Liver (tissue), 9 donors: ENCODE results near the gene TBC1D1. TPM values are rescaled to one million over a fixed set of nuclear protein-coding genes. Genes with fewer than 3 reads are reported as not detected.

Source experiments
- DNase-seq: peaks from one replicate; pipeline ENCODE4 v3.0.0-alpha.2; 2017; ENCODE audit warnings: low spot score
- H3K27ac ChIP-seq, 2 donors: one replicate each; pipeline ENCODE4 v1.7.0; 2013; ENCODE audit warnings: inconsistent platforms in 2 of 2, low read length in 2 of 2, control low read depth in 1 of 2, low read depth in 1 of 2, mild to moderate bottlenecking in 1 of 2
- H3K27me3 ChIP-seq, 4 donors: one replicate each; pipeline versions ENCODE4 v1.6.1 to v1.7.0; 2013; ENCODE audit warnings: low read length in 3 of 4, inconsistent platforms in 1 of 4, mild to moderate bottlenecking in 1 of 4, moderate library complexity in 1 of 4; ENCODE audit not compliant: control insufficient read depth in 4 of 4, insufficient read depth in 4 of 4
- H3K36me3 ChIP-seq, 4 donors: one replicate each; pipeline versions ENCODE4 v1.6.1 to v1.7.0; 2013; ENCODE audit warnings: low read length in 3 of 4, mild to moderate bottlenecking in 3 of 4, low read depth in 1 of 4, moderate library complexity in 1 of 4; ENCODE audit not compliant: control insufficient read depth in 4 of 4, insufficient read depth in 3 of 4
- H3K4me1 ChIP-seq, 4 donors: one replicate each; pipeline versions ENCODE4 v1.6.1 to v1.7.0; 2013; ENCODE audit warnings: low read length in 3 of 4, mild to moderate bottlenecking in 3 of 4, moderate library complexity in 1 of 4; ENCODE audit not compliant: control insufficient read depth in 4 of 4, insufficient read depth in 4 of 4
- H3K4me3 ChIP-seq, 3 donors: one replicate each; pipeline versions ENCODE4 v1.6.1 to v1.7.0; 2013; ENCODE audit warnings: low read length in 3 of 3, control low read depth in 1 of 3, low read depth in 1 of 3, mild to moderate bottlenecking in 1 of 3
- H3K9ac ChIP-seq, 2 donors: one replicate each; pipeline ENCODE4 v1.7.0; 2013; ENCODE audit warnings: low read length in 2 of 2, mild to moderate bottlenecking in 2 of 2, moderate library complexity in 2 of 2, control low read depth in 1 of 2, low read depth in 1 of 2
- H3K9me3 ChIP-seq, 4 donors: one replicate each; pipeline versions ENCODE4 v1.6.1 to v1.7.0; 2013; ENCODE audit warnings: low read length in 3 of 4; ENCODE audit not compliant: control insufficient read depth in 4 of 4
- ATF3 ChIP-seq: IDR thresholded peaks from 2 replicates; pipeline ENCODE4 v1.6.1; 2016; ENCODE audit warnings: antibody characterized with exemption
- CTCF ChIP-seq: fragments of 150-350 bp; IDR thresholded peaks from 2 replicates; pipeline ENCODE4 v1.5.1; 2017; ENCODE audit warnings: improper control_type of control experiment, low read depth, low read length; ENCODE audit not compliant: missing input control
- EGR1 ChIP-seq, 2 donors: IDR thresholded peaks; 2 replicates each; pipeline ENCODE4 v1.6.1; 2016 to 2018; ENCODE audit warnings: antibody characterized with exemption in 2 of 2, low read depth in 2 of 2
- FOXA1 ChIP-seq: IDR thresholded peaks from 2 replicates; pipeline ENCODE4 v1.6.1; 2016; ENCODE audit warnings: antibody characterized with exemption
- FOXA2 ChIP-seq: IDR thresholded peaks from 2 replicates; pipeline ENCODE4 v1.6.1; 2016; ENCODE audit warnings: antibody characterized with exemption
- GABPA ChIP-seq, 2 donors: IDR thresholded peaks in 1 of 2; conservative IDR thresholded peaks in 1 of 2; 2 replicates each; pipeline ENCODE4 v1.6.1; 2016; ENCODE audit warnings: antibody characterized with exemption in 2 of 2, mild to moderate bottlenecking in 1 of 2, moderate library complexity in 1 of 2
- HNF4A ChIP-seq, 2 donors: conservative IDR thresholded peaks; 2 replicates each; pipeline ENCODE4 v1.6.1; 2016; ENCODE audit warnings: antibody characterized with exemption in 2 of 2, mild to moderate bottlenecking in 2 of 2
- HNF4G ChIP-seq: IDR thresholded peaks from 2 replicates; pipeline ENCODE4 v1.6.1; 2016; ENCODE audit warnings: antibody characterized with exemption
- JUND ChIP-seq, 2 donors: IDR thresholded peaks; 2 replicates each; pipeline ENCODE4 v1.6.1; 2016; ENCODE audit warnings: antibody characterized with exemption in 2 of 2
- MAX ChIP-seq: IDR thresholded peaks from 2 replicates; pipeline ENCODE4 v1.6.1; 2016; ENCODE audit warnings: antibody characterized with exemption
- NR2F2 ChIP-seq: IDR thresholded peaks from 2 replicates; pipeline ENCODE4 v1.6.1; 2016; ENCODE audit warnings: antibody characterized with exemption
- RAD21 ChIP-seq, 2 donors: IDR thresholded peaks; 2 replicates each; pipeline ENCODE4 v1.6.1; 2016; ENCODE audit warnings: antibody characterized with exemption in 2 of 2, mild to moderate bottlenecking in 2 of 2
- REST ChIP-seq: IDR thresholded peaks from 2 replicates; pipeline ENCODE4 v1.6.1; 2016; ENCODE audit warnings: antibody characterized with exemption, mild to moderate bottlenecking
- RXRA ChIP-seq, 2 donors: IDR thresholded peaks; 2 replicates each; pipeline ENCODE4 v1.6.1; 2017 to 2018; ENCODE audit warnings: antibody characterized with exemption in 2 of 2, mild to moderate bottlenecking in 1 of 2
- SP1 ChIP-seq: IDR thresholded peaks from 2 replicates; pipeline ENCODE4 v1.6.1; 2018; ENCODE audit warnings: antibody characterized with exemption, mild to moderate bottlenecking
- TAF1 ChIP-seq: conservative IDR thresholded peaks from 2 replicates; pipeline ENCODE4 v1.6.1; 2016; ENCODE audit warnings: antibody characterized with exemption, mild to moderate bottlenecking
- YY1 ChIP-seq: IDR thresholded peaks from 2 replicates; pipeline ENCODE4 v1.6.1; 2016; ENCODE audit warnings: antibody characterized with exemption, mild to moderate bottlenecking
- ZBTB33 ChIP-seq: IDR thresholded peaks from 2 replicates; pipeline ENCODE4 v1.6.1; 2016; ENCODE audit warnings: antibody characterized with exemption
- WGBS: extraction: QIAGEN DNeasy Blood & Tissue Kit; methylation state at CpG from one replicate; pipeline ENCODE4 v1.1.7; 2013; 5-methylcytosine and 5-hydroxymethylcytosine counted together
- polyA plus RNA-seq, 2 donors: library from polyadenylated mRNA; stranded (reverse) in 1 of 2; unstranded in 1 of 2; fragments of 200-250 nt in 1 of 2; fragments of >200 nt in 1 of 2; fragmentation: Nextera tagmentation in 1 of 2; extraction: Ambion mirVana in 1 of 2; gene quantifications; one replicate each; pipeline versions ENCODE4 v1.2.1 to v1.2.3, GENCODE V29; 2013 to 2015
- total RNA-seq, 2 donors: library from RNA; depleted of rRNA; stranded (reverse); fragments of >200 nt; gene quantifications; one replicate each; pipeline ENCODE4 v1.2.3, GENCODE V29; 2014
- donor health status: healthy.
- donor health status: healthy.
- donor health status: healthy.
- donor health status: healthy.
- donor health status: healthy.

TBC1D1 gene
- total and polyA plus RNA-seq, 4 donors = 15.6 to 41.4 (median 20.9) TPM

- WGBS = 72% methylated on average over 2 of the region's 2 CpGs
- Histone ChIP-seq H3K9ac (no peak overlapping the region), H3K27me3 (no peaks in the 10 kb centered on the region), H3K9me3 (no peaks in the 10 kb centered on the region), H3K27ac (no peak overlapping the region), H3K36me3 (no peaks in the 10 kb centered on the region), H3K4me1 (peaks cover 0 to 26% (median 25%) of the 10 kb centered on the region in 4 donors), H3K4me3 (no peak overlapping the region)
- DNase-seq = no peak
- TF ChIP-seq HNF4A (conservative IDR thresholded peaks at IDR 0.05) = no peak
- TF ChIP-seq ZBTB33 = no peak
- TF ChIP-seq FOXA1 = no peak
- no peak for TF ChIP-seq MAX
- peak in 1 of 2 donors; percentile 28 for TF ChIP-seq RXRA (IDR thresholded peaks at IDR 0.05)
- no peak for TF ChIP-seq JUND (IDR thresholded peaks at IDR 0.05)
Measured at GRCh38 chr4:38174801-38175200, 283.9 kb downstream of the TBC1D1 start.

GRCh38 chr4:38176165-38176564 is 285.3 kb downstream of the TBC1D1 start:
- no peaks in the 10 kb centered on the region for H3K27me3 ChIP-seq
- no peak for DNase-seq
- no peaks in the 10 kb centered on the region for H3K36me3 ChIP-seq
- 88% methylated on average over 7 of the region's 7 CpGs for WGBS
- no peak overlapping the region for H3K9ac ChIP-seq
- no peaks in the 10 kb centered on the region for H3K9me3 ChIP-seq
- H3K4me1 ChIP-seq = peaks cover 0 to 30% (median 28%) of the 10 kb centered on the region in 4 donors
- H3K27ac ChIP-seq = no peak overlapping the region
- TF ChIP-seq HNF4G = no peak
- TF ChIP-seq JUND (IDR thresholded peaks at IDR 0.05) = no peak
- no peak for TF ChIP-seq YY1
- TF ChIP-seq ATF3 = no peak
- TF ChIP-seq GABPA (IDR thresholded peaks at IDR 0.05 in 1 of 2, conservative IDR thresholded peaks at IDR 0.05 in 1 of 2) = no peak
- no peak for TF ChIP-seq RXRA (IDR thresholded peaks at IDR 0.05)
- TF ChIP-seq RAD21 (IDR thresholded peaks at IDR 0.05) = no peak
- no peak for TF ChIP-seq EGR1 (IDR thresholded peaks at IDR 0.05; ENCODE audit: low read depth in 2 of 2)
- TF ChIP-seq FOXA2 = no peak
- TF ChIP-seq TAF1 = no peak
- no peak for TF ChIP-seq NR2F2
- no peak for TF ChIP-seq CTCF
- no peak for TF ChIP-seq ZBTB33
- no peak for TF ChIP-seq HNF4A (conservative IDR thresholded peaks at IDR 0.05)
- no peak for TF ChIP-seq REST
- no peak for TF ChIP-seq SP1
- no peak for TF ChIP-seq FOXA1
- no peak for TF ChIP-seq MAX
- H3K4me3 ChIP-seq = no peak overlapping the region
